Choroid plexus epithelial cell (primary cell): ENCODE data around the gene CNPPD1.

Experiments used
- DNase-seq: peaks from one replicate; pipeline ENCODE4 v3.0.0-alpha.2; 2010; ENCODE audit warnings: low read depth
- H3K4me3 ChIP-seq: 2 replicates; pipeline ENCODE4 v1.5.1; 2011; ENCODE audit warnings: low read depth, mild to moderate bottlenecking, control low read depth, low read length, moderate library complexity
- TF ChIP-seq, protein P1 (sequence below): conservative IDR thresholded peaks from 2 replicates; pipeline ENCODE4 v1.5.1; 2011; ENCODE audit warnings: low read depth, mild to moderate bottlenecking, control low read depth, inconsistent platforms, low read length, moderate library complexity

Gene CNPPD1

DNA sequence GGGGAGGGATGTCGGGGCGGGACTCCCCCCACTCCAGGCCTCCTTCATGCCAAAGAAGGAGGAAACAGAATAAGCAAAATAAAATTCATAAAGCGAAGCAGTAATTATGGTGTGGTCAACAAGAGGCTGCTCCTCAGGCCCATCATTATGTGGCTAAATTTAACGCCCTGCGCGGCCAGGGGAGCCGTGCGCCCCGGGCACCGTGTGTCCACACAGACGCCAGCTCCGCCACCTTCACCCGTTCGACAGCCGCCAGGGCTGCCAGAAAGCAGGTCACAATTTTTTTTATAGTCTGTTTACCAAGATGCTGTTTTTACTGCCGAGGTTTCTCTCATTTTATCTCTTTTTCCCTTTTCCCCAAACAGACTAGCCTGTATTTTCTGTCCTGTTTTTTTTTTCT lies 47.1 kb downstream of the CNPPD1 start:
- TF ChIP-seq, protein P1, sequence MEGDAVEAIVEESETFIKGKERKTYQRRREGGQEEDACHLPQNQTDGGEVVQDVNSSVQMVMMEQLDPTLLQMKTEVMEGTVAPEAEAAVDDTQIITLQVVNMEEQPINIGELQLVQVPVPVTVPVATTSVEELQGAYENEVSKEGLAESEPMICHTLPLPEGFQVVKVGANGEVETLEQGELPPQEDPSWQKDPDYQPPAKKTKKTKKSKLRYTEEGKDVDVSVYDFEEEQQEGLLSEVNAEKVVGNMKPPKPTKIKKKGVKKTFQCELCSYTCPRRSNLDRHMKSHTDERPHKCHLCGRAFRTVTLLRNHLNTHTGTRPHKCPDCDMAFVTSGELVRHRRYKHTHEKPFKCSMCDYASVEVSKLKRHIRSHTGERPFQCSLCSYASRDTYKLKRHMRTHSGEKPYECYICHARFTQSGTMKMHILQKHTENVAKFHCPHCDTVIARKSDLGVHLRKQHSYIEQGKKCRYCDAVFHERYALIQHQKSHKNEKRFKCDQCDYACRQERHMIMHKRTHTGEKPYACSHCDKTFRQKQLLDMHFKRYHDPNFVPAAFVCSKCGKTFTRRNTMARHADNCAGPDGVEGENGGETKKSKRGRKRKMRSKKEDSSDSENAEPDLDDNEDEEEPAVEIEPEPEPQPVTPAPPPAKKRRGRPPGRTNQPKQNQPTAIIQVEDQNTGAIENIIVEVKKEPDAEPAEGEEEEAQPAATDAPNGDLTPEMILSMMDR, result no peak
- H3K4me3 ChIP-seq, result no peak overlapping the region
- DNase-seq, result no peak

DNA sequence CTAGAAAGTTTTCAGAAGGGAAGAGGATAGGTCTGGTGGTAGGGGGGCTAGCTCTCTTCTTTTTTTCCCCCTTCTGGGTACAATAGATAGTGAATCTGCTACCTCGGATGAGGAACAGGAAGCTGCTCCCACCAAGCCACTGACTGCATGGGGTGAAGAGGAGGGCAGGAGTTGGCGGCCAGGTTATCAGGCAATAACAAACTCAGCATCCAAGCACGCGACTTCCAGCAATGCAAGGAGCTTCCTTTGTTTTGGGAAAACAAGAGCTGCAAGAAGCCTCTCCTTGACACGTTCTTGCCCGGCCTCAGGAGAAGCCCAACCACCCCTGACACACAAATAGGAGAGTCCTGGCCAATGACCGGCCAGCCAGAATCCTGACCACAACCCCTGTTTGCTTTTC lies 48.3 kb downstream of the CNPPD1 start:
- peak; percentile 16 for DNase-seq
- no peak overlapping the region for H3K4me3 ChIP-seq

DNA sequence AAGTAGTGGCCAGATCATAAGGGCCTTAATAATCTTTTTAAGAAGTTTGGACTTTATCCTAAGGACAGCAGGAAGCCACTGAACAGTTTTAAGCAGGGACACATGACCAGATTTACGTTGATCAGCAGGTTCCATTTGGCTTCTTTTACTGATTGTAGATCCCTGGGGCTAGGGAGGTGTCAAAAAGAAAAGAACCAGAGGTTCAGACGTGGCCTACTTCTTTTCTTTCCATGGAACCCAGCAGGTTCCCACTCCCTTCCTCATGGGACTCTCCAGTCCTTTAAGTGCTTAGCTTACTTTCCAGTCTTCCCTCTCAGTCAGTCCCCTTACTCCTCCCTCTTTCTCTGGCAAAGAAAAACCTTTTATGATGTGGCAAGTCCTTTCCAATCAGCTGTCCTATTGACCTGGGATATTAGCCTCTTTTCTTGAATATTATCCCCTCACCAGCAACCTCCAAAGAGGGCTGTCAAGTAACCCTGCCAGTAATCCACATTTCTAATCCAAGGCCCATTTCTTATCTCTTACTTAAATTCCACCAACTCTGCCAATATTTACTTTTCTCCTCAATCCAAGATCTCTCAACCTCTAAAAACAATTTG lies 49.6 kb downstream of the CNPPD1 start:
- peak; percentile 7 for DNase-seq
- H3K4me3 ChIP-seq, result no peak overlapping the region
- TF ChIP-seq, protein P1, result no peak

More for the DNA sequence above, 48.3 kb downstream of the CNPPD1 start:
- TF ChIP-seq, protein P1, result no peak

DNA sequence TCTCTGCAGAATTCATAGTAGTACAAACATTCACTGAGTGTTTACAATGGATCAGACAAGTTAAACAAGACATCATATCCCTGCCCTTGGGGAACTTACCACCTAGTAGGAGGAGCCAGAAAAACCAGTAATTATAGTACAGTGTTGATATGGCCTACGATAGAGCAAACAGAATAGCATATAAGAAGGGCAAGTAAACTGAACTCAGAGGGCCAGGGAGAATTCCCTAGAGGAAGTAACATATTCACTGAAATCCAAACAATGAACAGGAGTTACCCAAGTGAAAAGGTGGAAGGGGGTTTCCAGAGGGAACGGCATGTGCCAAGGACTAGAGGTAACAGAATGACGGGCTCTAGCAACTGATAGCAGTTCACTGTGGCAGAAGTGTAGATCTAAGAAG lies 50.2 kb downstream of the CNPPD1 start:
- H3K4me3 ChIP-seq, result no peak overlapping the region
- TF ChIP-seq, protein P1, result no peak

DNA sequence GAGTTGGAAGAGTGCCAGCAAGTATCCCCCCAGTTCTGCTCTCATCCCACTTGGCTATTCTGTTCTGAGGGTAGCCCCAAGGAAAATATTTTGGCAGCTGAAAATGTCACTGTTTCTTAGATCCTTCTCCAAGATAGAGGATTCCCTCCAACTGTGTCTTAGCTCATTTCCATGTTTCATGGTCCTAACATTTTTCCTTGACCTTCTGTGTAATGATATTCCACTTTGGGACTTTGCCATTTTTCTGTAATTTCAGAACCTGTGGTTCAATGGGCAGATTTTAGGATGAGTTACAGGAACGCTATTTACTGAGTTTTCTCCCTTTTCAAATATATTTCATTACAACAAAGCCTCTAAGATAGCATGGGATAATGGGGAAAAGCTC lies 50.8 kb downstream of the CNPPD1 start:
- TF ChIP-seq, protein P1, result no peak
- peak; percentile 10 for DNase-seq
- H3K4me3 ChIP-seq, result no peak overlapping the region

More for the DNA sequence above, 50.2 kb downstream of the CNPPD1 start:
- DNase-seq, result peak; percentile 13

DNA sequence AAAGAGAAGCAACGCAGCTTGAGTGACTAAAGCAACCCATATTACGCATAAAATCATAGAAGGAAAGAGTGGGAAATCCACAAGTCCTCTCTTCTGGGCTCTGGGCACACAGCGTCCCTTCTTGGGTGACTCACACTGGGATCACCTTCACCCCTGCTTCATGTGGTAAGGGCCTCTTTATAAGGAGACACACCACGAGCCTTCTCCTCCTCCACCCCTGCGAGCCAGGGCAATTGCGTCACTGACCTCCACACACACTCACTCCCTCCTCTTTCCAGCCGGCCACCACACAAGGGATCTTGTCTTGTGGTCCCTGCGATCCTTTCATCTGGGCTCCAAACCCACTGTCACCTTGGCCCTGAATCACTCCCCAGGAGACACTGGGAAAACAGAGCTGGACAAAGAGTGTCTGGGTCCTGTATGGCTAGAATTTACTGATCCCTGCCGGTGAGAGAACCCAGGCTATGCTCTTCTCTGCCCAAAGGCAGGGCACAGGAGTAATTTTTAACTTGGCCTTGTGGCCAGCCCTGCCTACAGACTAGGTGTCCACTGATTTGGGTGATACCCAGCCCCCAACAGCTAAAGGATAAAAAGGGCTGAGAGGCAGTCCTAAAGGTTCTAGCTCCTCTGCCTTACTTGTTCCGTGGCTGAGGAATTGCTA lies 51.4 kb downstream of the CNPPD1 start:
- no peak overlapping the region for H3K4me3 ChIP-seq
- TF ChIP-seq, protein P1, result no peak
- DNase-seq, result peak; percentile 95
